Renal cortex interstitium (tissue), 15 donors: ENCODE measurements around the gene C1R. TPM values are rescaled to one million over a fixed set of nuclear protein-coding genes. Genes with fewer than 3 reads are reported as not detected.

Experiments used
- DNase-seq, 11 donors: peaks; one replicate each; pipeline ENCODE4 v3.0.0-alpha.2; 2013; ENCODE audit warnings: low read depth in 9 of 11, low spot score in 4 of 11; ENCODE audit errors: extremely low read depth in 1 of 11
- long read RNA-seq, 16 experiments: transcript quantifications; one replicate each; lab custom pipeline, GENCODE V29; 2026
- polyA plus RNA-seq, 3 donors: library from polyadenylated mRNA; unstranded; fragments of 120-200 nt; gene quantifications; one replicate each; pipeline ENCODE4 v1.2.1, GENCODE V29; 2013; ENCODE audit not compliant: insufficient read length in 3 of 3

C1R gene
- polyA plus RNA-seq, result 10 to 100 TPM; 40.9 to 56.1 (median 43.6) TPM
- long read RNA-seq, donor 1, partial matches to known transcripts, result 0 of 2 reads
- long read RNA-seq, donor 1, other reads (novel, unspliced or antisense), result 0 of 2 reads
- long read RNA-seq, donor 2, partial matches to known transcripts, result 0 of 1 reads
- long read RNA-seq, donor 2, other reads (novel, unspliced or antisense), result 0 of 1 reads
- long read RNA-seq, donor 3, partial matches to known transcripts, result 5 of 7 reads
- long read RNA-seq, donor 3, other reads (novel, unspliced or antisense), result 0 of 7 reads
- long read RNA-seq, donor 4, partial matches to known transcripts, result 0 of 3 reads
- long read RNA-seq, donor 4, other reads (novel, unspliced or antisense), result 0 of 3 reads
- long read RNA-seq, donor 5, result 0 reads
- long read RNA-seq, donor 6, partial matches to known transcripts, result 13 of 14 reads
- long read RNA-seq, donor 6, other reads (novel, unspliced or antisense), result 0 of 14 reads
- long read RNA-seq, donor 7, partial matches to known transcripts, result 0 of 3 reads
- long read RNA-seq, donor 7, other reads (novel, unspliced or antisense), result 0 of 3 reads
- long read RNA-seq, donor 8, transcript C1R-215 (11 exons, 2,508 nt), result major isoform, 5 of 11 reads
- long read RNA-seq, donor 8, partial matches to known transcripts, result 5 of 11 reads
- long read RNA-seq, donor 8, other reads (novel, unspliced or antisense), result 0 of 11 reads
- long read RNA-seq, donor 9, partial matches to known transcripts, result 0 of 4 reads
- long read RNA-seq, donor 9, other reads (novel, unspliced or antisense), result 0 of 4 reads
- long read RNA-seq, donor 10, partial matches to known transcripts, result 0 of 2 reads
- long read RNA-seq, donor 10, other reads (novel, unspliced or antisense), result 0 of 2 reads
- long read RNA-seq, donor 11, partial matches to known transcripts, result 0 of 1 reads
- long read RNA-seq, donor 11, other reads (novel, unspliced or antisense), result 0 of 1 reads
- long read RNA-seq, donor 12, partial matches to known transcripts, result 0 of 1 reads
- long read RNA-seq, donor 12, other reads (novel, unspliced or antisense), result 0 of 1 reads
- long read RNA-seq, donor 13, result 0 reads
- long read RNA-seq, donor 14, partial matches to known transcripts, result 0 of 3 reads
- long read RNA-seq, donor 14, other reads (novel, unspliced or antisense), result 0 of 3 reads
- long read RNA-seq, donor 15, result 0 reads
- long read RNA-seq, donor 16, transcript C1R-215 (11 exons, 2,508 nt), result major isoform, 6 of 6 reads
- long read RNA-seq, donor 16, partial matches to known transcripts, result 0 of 6 reads
- long read RNA-seq, donor 16, other reads (novel, unspliced or antisense), result 0 of 6 reads

- peak in 10 of 11 donors; percentile 61 to 82 (median 76) for DNase-seq
Measured at GRCh38 chr12:7092229-7092985, at the start of gene C1R. TSS of gene C1R (minus strand) at chr12:7092445. CDS start at chr12:7092388, 57 bp downstream.

GRCh38 chr12:7141351-7142005 lies 49.2 kb upstream of the C1R start:
- no peak for DNase-seq

GRCh38 chr12:7139200-7139599 lies 47.0 kb upstream of the C1R start:
- DNase-seq, result no peak

- DNase-seq, result no peak
Measured at GRCh38 chr12:7137908-7138307, 45.7 kb upstream of the C1R start.

- no peak for DNase-seq
Measured at GRCh38 chr12:7136676-7137075, 44.4 kb upstream of the C1R start.

- DNase-seq, result no peak
Measured at GRCh38 chr12:7136071-7136470, 43.8 kb upstream of the C1R start.

GRCh38 chr12:7134396-7135166 lies 42.3 kb upstream of the C1R start:
- DNase-seq, result no peak

- no peak for DNase-seq
Measured at GRCh38 chr12:7131502-7131866, 39.2 kb upstream of the C1R start.

GRCh38 chr12:7130701-7131501 lies 38.7 kb upstream of the C1R start:
- DNase-seq, result peak in 1 of 11 donors; percentile 68

- peak in 9 of 11 donors; percentile 68 to 86 (median 81) for DNase-seq
Measured at GRCh38 chr12:7129872-7130691, 37.8 kb upstream of the C1R start, which contains the start of gene CLSTN3. TSS of gene CLSTN3 (plus strand) at chr12:7130371. CDS start at chr12:7130649, 278 bp downstream.

- no peak for DNase-seq
Measured at GRCh38 chr12:7129287-7129871, 37.1 kb upstream of the C1R start.

- DNase-seq, result no peak
Measured at GRCh38 chr12:7128681-7129286, 36.5 kb upstream of the C1R start, which contains the start of gene RBP5. TSS of gene RBP5 (minus strand) at chr12:7128889. CDS start at chr12:7128775, 114 bp downstream.

GRCh38 chr12:7127916-7128626 lies 35.8 kb upstream of the C1R start:
- DNase-seq, result no peak

GRCh38 chr12:7125632-7126227 lies 33.5 kb upstream of the C1R start:
- no peak for DNase-seq
